Measurements from ENCODE around the gene QRFP. TPM values are rescaled to one million over a fixed set of nuclear protein-coding genes. Genes with fewer than 3 reads are reported as not detected.

The QRFP gene
- total RNA-seq, 2 experiments from 2014 or later = not detected

DNA sequence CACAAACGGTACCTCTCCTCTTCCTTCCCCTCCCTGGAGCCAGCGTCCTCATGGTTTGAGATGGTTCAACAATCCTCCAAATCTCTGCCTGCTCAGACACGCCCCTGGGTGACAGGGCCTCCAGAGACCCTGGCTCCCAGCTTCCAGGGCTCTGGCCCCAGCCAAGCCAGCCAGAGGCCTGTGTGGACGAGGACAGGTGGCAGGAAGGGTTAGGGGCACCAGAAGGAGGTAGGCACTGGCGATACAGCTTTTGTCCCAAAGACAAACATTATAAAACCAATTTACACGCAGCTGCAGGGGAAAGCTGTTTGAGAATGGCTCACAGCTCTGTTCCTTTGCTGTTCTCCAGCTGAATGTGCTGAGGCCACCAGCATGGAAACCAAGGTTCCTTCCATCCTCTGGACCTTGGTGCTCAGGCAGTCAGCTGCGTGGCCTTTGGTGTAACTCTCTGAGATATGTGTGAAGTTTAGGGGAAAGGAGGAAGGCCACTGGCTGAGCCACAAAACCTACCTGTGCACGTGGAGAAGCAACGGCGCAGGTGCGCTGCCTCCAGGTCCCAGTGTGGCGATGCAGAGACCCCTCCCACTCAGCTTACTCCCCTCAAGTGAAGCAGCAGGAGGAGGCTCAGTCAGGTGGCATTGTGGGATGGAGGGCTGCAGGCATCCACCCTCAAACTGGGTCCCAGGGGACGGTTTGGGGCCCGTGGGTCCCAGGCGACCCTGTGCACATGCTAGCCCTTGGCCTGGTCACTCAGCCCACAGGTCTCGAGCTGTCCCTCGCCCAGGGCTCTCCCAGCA lies 4.3 kb upstream of the QRFP start:
- no peak for ATAC-seq
- H3K36me3 Mint-ChIP-seq = no peaks in the 10 kb centered on the region

DNA sequence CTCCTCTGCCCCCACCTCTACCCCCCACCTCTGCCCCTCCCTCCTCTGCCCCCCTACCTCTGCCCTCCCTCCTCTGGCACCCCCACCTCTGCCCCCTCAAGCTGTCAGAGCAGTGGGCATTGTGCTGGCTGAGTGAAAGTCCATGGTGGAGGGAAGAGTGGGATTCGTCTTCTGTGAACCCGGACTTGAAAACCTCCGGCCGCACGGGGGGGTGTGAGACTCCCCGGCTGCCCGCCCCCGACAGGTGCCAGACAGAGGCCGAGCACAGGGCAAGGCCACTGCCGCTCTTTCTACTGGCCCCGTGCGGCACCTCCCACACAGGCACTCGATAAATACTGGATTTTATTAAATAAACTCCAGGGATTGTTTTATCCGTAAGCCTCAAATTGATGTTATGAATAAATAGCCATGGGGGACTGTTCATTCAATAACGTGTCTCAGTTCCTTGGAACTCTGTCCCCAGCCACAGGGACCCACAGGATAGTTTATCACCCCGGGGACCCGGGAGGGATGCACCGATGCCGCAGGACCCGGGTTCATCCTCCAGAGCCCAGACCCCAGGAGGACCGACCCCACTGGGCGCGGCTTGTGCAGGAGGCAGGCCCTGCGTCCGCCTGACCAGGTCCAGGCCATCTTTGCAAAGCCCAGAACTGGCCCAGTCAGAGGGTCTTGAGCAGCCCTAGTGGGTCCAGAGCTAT lies 2.6 kb upstream of the QRFP start:
- no peaks in the 10 kb centered on the region for H3K4me1 Mint-ChIP-seq

More for the DNA sequence above, 4.3 kb upstream of the QRFP start:
- DNase-seq = no peak
- Mint-ChIP-seq H3K27me3 (no peaks in the 10 kb centered on the region), H3K4me3 (no peak overlapping the region), H3K9me3 (ENCODE audit: low read depth) (no peaks in the 10 kb centered on the region), H3K4me1 (no peaks in the 10 kb centered on the region), H3K27ac (no peak overlapping the region)
- CTCF ChIA-PET = no interaction called here

DNA sequence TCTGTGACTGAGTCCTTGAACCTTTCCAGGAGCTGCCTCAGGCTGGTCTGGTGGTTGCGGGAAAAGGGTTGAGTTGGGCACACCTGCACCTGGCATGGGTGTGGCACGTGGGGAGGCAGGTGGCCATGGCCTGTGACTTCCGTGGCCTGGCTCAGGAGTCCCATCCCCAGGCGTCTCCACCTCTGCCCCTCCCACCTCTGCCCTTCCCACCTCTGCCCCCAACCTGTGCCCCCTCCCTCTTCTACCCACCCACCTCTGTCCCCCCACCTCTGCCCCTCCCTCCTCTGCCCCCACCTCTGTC lies 1.9 kb upstream of the QRFP start:
- Mint-ChIP-seq H3K36me3 (no peaks in the 10 kb centered on the region), H3K4me1 (no peaks in the 10 kb centered on the region), H3K4me3 (no peak overlapping the region), H3K27ac (no peak overlapping the region), H3K27me3 (no peaks in the 10 kb centered on the region), H3K9me3 (ENCODE audit: low read depth) (no peaks in the 10 kb centered on the region)
- DNase-seq (no peak), ATAC-seq (no peak)
- CTCF ChIA-PET = no interaction called here

More for the DNA sequence above, 2.6 kb upstream of the QRFP start:
- no peaks in the 10 kb centered on the region for H3K9me3 Mint-ChIP-seq (ENCODE audit: low read depth)
- DNase-seq (no peak), ATAC-seq (no peak)
- no peak overlapping the region for H3K27ac Mint-ChIP-seq
- no peak overlapping the region for H3K4me3 Mint-ChIP-seq
- H3K27me3 Mint-ChIP-seq = no peaks in the 10 kb centered on the region
- CTCF ChIA-PET = no interaction called here
- H3K36me3 Mint-ChIP-seq = no peaks in the 10 kb centered on the region

DNA sequence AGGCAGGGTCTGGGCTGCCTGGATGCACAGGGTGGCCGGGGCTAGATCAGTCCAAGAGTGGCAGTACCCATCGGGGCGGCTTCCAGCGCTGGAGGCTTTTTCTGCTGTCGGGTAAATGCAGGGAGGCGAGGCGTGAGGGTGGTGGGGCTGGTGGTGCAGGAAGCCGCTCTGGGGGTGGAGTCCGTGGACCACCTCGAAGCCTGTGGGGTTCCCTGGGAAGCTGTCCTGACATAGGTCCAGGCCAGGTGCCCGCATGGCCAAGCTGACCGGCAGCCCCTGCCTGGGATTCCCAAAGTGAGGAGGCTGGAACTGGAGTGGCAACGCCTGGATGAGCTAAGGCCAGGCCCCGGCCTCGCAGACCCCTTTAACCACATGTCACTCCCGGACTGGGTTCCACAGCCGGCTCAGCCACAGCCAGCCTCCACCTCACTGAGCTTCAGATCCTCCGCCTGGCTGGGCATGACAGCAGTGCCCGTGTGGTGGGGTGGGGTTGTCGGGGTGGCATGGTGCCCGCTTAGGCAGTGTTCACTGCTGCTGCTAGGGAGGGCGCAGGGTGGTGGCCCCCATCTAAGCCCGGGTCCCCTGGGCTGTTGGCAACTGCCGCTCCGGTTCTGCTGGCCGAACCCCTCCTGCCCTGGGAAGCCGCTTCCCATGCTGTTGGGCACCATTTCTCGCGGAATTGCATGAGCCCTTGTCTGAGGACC lies 1.4 kb upstream of the QRFP start:
- Mint-ChIP-seq H3K9me3 (ENCODE audit: low read depth) (no peaks in the 10 kb centered on the region), H3K4me1 (no peaks in the 10 kb centered on the region), H3K27me3 (no peaks in the 10 kb centered on the region), H3K27ac (no peak overlapping the region), H3K36me3 (no peaks in the 10 kb centered on the region), H3K4me3 (no peak overlapping the region)
- DNase-seq (no peak), ATAC-seq (no peak)
- CTCF ChIA-PET = no interaction called here

DNA sequence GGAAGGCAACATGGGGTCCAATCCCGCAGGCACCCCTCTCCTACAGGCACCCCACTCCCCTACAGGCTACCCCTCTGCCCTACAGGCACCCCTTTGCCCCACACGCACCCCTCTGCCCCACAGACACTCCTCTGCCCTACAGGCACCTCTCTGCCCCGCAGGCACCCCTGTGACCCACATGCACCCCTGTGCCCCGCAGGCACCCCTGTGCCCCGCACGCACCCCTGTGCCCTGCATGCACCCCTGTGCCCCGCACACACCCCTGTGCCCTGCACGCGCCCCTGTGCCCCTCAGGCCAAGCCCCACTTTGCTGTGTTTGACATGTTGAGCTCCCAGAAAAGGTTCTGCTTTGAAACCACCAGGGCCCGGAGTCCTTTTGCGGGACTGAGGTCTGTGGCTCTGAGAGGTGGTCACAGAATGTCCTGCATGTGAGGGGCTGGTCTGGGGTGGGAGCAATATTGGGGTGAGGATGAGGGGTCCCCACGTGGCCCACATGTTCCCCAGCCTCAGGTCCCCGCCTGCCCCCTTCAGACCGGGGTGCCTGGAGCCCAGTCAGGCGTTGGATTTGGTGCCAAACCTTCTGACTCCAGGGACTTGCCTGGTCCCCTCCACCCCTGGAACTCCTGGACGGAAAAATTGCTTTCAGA lies 616 bp upstream of the QRFP start:
- Mint-ChIP-seq H3K9me3 (ENCODE audit: low read depth) (no peaks in the 10 kb centered on the region), H3K27me3 (no peaks in the 10 kb centered on the region), H3K4me1 (no peaks in the 10 kb centered on the region), H3K4me3 (no peak overlapping the region), H3K27ac (no peak overlapping the region), H3K36me3 (no peaks in the 10 kb centered on the region)
- CTCF ChIA-PET = no interaction called here
- DNase-seq (no peak), ATAC-seq (no peak)

DNA sequence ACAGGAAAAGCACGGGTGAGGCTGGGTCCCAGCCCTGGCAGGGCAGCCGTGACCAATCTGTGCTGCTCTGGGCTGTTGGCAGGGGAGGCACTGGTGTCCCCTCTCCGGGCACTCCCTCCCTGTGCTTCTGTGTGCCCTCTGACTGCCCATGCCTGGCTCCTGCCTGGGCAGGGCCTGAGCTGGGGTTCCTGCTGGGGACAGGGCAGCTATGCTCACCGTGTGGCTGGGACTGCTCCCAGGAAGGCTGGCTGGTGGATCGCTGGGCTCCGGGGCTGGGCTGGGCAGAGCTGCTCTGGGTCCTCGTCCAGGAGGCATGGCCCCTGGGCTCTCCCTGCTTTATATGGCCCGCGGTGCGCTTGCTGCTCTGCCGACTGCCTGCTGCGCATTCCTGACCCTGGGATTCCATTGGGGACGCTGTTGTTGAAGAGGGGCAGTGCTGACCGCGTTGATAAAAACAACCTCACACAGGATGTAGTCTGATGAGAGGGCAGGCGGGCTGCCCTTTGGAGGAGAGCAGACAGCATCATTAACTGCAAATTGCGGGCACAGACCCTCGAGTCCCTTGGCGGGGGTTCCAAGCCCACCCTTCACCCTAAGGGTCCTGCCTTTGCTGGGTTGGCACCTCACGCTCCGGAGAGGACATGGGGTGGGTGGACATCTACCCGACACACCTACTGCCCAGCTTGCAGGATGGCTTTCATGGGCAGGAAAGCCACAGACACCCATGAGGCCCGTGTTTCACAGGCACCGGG lies 955 bp downstream of the QRFP start:
- Mint-ChIP-seq H3K36me3 (no peaks in the 10 kb centered on the region), H3K4me1 (no peaks in the 10 kb centered on the region), H3K27me3 (no peaks in the 10 kb centered on the region), H3K9me3 (ENCODE audit: low read depth) (no peaks in the 10 kb centered on the region), H3K4me3 (no peak overlapping the region), H3K27ac (no peak overlapping the region)
- DNase-seq (no peak), ATAC-seq (no peak)
- CTCF ChIA-PET = no interaction called here

DNA sequence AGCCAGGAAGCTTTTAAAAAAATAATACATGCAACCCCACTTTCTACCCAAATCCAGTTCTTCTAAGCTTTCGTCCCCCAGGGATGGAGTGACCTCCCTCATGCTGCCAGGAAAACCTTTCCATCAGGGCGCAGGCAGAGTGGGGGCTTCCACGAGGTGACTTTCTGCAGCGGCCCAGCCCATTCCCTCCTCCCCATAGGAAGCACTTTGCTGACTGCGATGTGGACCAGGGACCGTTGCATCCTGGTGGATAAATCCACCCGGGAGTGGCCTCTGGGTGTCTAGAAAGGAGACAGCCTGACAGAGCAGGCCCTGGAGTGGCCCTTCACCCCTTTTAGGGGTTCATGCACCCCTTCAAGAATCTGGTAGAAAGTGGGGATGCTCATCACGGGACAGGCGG lies 1.6 kb downstream of the QRFP start:
- H3K4me1 Mint-ChIP-seq = no peaks in the 10 kb centered on the region
- CTCF ChIA-PET = no interaction called here
- no peak overlapping the region for H3K4me3 Mint-ChIP-seq
- no peaks in the 10 kb centered on the region for H3K36me3 Mint-ChIP-seq
- no peaks in the 10 kb centered on the region for H3K27me3 Mint-ChIP-seq
- H3K27ac Mint-ChIP-seq = no peak overlapping the region
- DNase-seq = no peak
- H3K9me3 Mint-ChIP-seq (ENCODE audit: low read depth) = no peaks in the 10 kb centered on the region
- no peak for ATAC-seq

DNA sequence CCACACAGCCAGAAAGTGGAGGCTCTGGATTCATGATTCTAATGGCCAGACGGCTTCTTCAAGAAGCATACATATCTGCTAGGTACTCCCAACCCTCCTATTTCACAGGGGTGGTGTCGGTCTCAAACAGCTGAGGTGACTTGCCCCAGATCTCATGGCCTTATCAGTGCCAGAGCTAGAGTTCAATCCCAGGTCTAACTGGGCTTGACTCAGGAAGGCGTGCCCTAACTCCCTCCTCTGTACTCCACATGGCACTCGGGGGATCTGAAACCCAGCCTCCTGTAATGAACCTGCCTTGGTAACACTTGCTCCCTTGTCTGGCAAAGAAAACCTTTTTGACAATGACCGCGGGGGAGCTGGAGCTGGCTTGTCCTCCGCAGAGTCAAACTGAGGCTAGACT lies 2.1 kb downstream of the QRFP start:
- H3K4me1 Mint-ChIP-seq = no peaks in the 10 kb centered on the region
- no peak overlapping the region for H3K27ac Mint-ChIP-seq
- H3K27me3 Mint-ChIP-seq = no peaks in the 10 kb centered on the region
- ATAC-seq (no peak), DNase-seq (no peak)
- no peaks in the 10 kb centered on the region for H3K9me3 Mint-ChIP-seq (ENCODE audit: low read depth)
- CTCF ChIA-PET = no interaction called here
- H3K36me3 Mint-ChIP-seq = no peaks in the 10 kb centered on the region
- H3K4me3 Mint-ChIP-seq = no peak overlapping the region

DNA sequence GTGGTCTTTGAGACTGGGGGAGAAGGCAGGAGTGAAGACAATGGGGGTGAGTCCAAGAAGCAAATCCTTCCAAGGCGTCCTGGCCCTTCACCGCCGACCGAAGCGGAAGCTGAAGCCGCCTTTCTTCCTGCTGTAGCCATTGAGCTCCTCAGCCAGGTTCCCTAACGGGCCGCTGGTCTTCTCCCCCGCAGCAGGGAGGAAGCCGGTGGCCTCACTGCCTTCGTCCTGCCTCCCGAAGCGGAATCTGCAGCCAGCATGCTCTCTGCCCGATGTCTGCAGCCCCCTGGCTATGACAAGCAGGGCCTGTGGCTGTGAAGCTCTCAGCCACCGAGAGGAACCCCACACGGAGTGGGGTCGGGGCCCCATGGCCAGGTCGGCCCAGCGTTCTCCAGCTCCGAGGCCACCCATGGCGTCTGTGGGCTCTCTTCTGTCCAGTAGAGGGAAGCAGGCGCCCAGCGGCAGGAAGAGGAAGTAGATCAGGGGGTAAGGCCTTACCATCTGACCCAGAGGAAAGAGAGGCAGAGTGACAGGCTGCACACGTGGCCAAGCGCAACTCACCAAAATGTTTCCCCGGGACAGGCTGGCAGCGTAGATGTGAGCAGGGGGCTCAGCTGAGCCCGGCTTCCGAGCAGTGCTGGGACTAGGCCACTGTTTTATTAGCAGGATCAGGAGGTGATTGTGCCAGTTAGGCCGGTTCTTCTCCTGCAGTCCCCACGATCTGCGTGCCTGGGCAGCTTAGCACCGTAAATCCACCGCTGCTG lies 3.1 kb downstream of the QRFP start:
- Mint-ChIP-seq H3K36me3 (no peaks in the 10 kb centered on the region), H3K9me3 (ENCODE audit: low read depth) (no peaks in the 10 kb centered on the region), H3K27me3 (no peaks in the 10 kb centered on the region), H3K4me1 (no peaks in the 10 kb centered on the region), H3K4me3 (no peak overlapping the region), H3K27ac (no peak overlapping the region)
- CTCF ChIA-PET = no interaction called here
- ATAC-seq (no peak), DNase-seq (no peak)

DNA sequence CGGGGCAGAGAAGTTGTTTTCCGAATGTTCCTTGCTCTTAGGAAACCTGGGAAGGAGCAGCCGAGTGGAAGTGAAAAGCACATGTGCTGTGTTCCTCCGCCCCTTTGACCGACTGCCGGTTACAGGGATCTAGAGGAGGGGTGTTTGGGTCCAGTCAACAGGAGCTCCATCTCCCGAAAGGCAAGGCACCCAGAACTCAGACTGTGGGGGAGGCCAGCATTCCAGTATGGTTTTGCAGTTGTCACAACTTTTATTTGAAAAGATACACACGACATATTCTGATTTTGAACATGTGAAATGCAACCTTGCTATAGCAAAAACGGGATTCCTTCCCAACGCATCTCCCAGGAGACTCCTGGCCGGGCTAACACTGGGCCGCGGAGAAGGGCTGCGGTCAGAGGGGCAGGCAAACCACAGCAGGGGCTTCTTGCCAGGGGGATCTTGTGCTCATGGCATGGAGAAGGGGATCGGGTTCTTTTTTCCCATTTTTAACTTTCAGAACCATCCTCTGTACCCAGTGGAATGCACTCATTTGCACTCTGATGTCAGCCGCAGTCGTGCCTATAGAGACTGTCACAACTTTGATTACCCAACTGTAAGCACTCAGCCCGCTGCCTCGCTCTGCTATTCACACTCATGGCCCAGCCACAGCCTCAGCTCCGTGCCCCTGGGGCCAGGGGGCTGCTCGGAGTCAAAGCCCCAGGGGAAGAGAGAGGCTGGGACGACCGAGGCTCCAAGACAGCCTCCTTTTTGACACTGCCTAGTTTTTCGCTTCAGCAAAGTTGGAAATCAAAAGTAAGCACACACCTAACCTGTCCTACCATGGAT lies 3.9 kb downstream of the QRFP start:
- H3K36me3 Mint-ChIP-seq = no peaks in the 10 kb centered on the region

DNA sequence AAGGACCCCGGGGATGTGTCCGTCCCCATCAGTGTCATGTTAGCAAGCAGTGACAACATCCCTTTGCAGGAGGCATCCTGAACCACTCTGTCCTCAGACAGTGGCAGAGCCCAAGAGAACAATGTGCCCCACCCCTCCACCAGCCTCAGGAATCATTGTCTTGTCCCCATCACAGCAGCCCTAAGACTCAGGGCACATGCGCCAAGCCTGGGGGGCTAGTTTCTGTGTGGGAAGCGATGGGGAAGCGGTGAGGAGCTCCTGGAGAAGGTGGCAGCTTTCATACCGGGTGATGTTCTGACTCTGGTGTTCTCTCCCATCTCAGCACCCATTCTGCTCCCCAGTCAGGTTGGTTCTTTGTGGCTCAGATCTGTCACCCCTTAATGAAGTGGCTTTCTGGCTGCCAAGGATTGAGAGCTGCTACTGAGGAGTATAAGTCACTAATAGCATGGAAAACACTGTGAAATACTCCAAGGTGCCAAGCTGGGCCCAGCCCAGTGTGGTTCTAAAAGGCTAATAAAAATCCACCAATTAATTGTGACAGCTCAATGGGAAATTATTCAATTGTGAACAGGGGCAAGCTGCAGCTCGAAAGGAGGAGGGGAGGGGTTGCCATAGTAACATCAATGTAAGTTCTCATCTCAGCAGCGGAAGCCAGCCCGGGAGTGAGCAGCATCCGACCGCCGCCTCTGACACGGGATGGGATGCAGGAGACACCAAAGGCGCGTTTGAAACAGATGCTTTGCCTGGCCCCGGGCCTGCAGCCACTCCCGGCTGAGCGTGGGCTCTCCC lies 4.7 kb downstream of the QRFP start:
- H3K4me3 Mint-ChIP-seq = no peak overlapping the region
- H3K4me1 Mint-ChIP-seq = no peaks in the 10 kb centered on the region
- DNase-seq (no peak), ATAC-seq (no peak)
- H3K36me3 Mint-ChIP-seq = no peaks in the 10 kb centered on the region
- H3K9me3 Mint-ChIP-seq (ENCODE audit: low read depth) = no peaks in the 10 kb centered on the region
- CTCF ChIA-PET = no interaction called here
- no peaks in the 10 kb centered on the region for H3K27me3 Mint-ChIP-seq
- no peak overlapping the region for H3K27ac Mint-ChIP-seq

More for the DNA sequence above, 3.9 kb downstream of the QRFP start:
- Mint-ChIP-seq H3K27me3 (no peaks in the 10 kb centered on the region), H3K4me3 (no peak overlapping the region), H3K4me1 (no peaks in the 10 kb centered on the region), H3K27ac (no peak overlapping the region), H3K9me3 (ENCODE audit: low read depth) (no peaks in the 10 kb centered on the region)
- CTCF ChIA-PET = no interaction called here
- DNase-seq (no peak), ATAC-seq (no peak)
